Activated T-cell treated with anti-CD3 and anti-CD28 coated beads, Interleukin-2, amount 50 U/mL, for 4 hours (primary cell): ENCODE results near the gene ARHGEF19. TPM values are rescaled to one million over a fixed set of nuclear protein-coding genes. Genes with fewer than 3 reads are reported as not detected.
"Not testable (repeated sequence)": the region's sequence is repeated elsewhere in the genome, so short reads cannot be mapped to it uniquely, and the experiment has no call there.

Source experiments
- ATAC-seq, 2 donors: fragments of 200-7000 bp; cut with Tn5 transposase; one replicate each; pipeline ENCODE4 v1.10.0; 2021
- DNase-seq: peaks from one replicate; pipeline ENCODE4 v3.0.0-alpha.2; 2020
- H3K27me3 Mint-ChIP-seq: one replicate; pipeline ENCODE4 v1.8.0; 2021; ENCODE audit warnings: low read depth, mixed read lengths
- H3K36me3 Mint-ChIP-seq: one replicate; pipeline ENCODE4 v1.8.0; 2022; ENCODE audit warnings: mixed read lengths; ENCODE audit not compliant: insufficient read depth
- H3K4me1 Mint-ChIP-seq: one replicate; pipeline ENCODE4 v1.8.0; 2021; ENCODE audit warnings: low read depth, mixed read lengths
- H3K4me3 Mint-ChIP-seq: one replicate; pipeline ENCODE4 v1.8.0; 2021; ENCODE audit warnings: mild to moderate bottlenecking, moderate library complexity, mixed read lengths
- H3K9me3 Mint-ChIP-seq: one replicate; pipeline ENCODE4 v1.8.0; 2021; ENCODE audit warnings: mixed read lengths
- total RNA-seq, 3 donors: library from RNA; stranded (reverse); gene quantifications; one replicate each; pipeline ENCODE4 v1.2.1, GENCODE V29; 2021

Gene ARHGEF19
- total RNA-seq, 3 donors from 2014 or later = 10.6 to 16.6 (median 11.1) TPM

- Mint-ChIP-seq H3K4me3 (no peak overlapping the region), H3K9me3 (no peaks in the 10 kb centered on the region), H3K27me3 (no peaks in the 10 kb centered on the region), H3K36me3 (peaks cover 21% of the 10 kb centered on the region), H3K4me1 (peaks cover 18% of the 10 kb centered on the region)
- ATAC-seq (peak in 1 of 2 donors; percentile 58), DNase-seq (no peak)
Measured at GRCh38 chr1:16248603-16249516, 36.4 kb upstream of the ARHGEF19 start.

- Mint-ChIP-seq H3K36me3 (peaks cover 18% of the 10 kb centered on the region), H3K9me3 (no peaks in the 10 kb centered on the region), H3K4me1 (peaks cover 18% of the 10 kb centered on the region), H3K27me3 (no peaks in the 10 kb centered on the region), H3K4me3 (no peak overlapping the region)
- DNase-seq (no peak), ATAC-seq (no peak)
Measured at GRCh38 chr1:16248007-16248436, 35.6 kb upstream of the ARHGEF19 start.

DNA sequence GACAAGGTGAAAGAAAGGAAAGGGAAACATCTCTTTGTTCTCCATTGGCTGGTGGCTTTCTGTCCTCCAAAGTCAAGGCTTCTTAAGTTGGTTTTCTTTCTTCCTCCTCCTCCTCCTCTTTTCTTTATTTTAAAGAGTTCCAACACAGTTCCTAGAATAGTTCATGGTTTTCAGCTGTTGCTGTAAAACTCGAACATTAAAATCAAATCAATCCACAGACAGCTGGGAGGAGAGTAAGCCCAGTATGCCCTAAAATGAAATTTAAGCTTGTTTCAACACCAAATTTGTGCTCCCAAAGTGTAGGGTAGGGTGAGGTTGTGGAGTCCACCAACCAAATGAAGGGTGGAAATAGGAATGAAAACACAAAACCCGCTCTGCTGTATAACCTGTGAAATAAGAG lies 35.0 kb upstream of the ARHGEF19 start:
- Mint-ChIP-seq H3K4me3 (no peak overlapping the region), H3K9me3 (no peaks in the 10 kb centered on the region), H3K36me3 (peaks cover 15% of the 10 kb centered on the region), H3K4me1 (peaks cover 18% of the 10 kb centered on the region), H3K27me3 (no peaks in the 10 kb centered on the region)
- DNase-seq (no peak), ATAC-seq (no peak)

DNA sequence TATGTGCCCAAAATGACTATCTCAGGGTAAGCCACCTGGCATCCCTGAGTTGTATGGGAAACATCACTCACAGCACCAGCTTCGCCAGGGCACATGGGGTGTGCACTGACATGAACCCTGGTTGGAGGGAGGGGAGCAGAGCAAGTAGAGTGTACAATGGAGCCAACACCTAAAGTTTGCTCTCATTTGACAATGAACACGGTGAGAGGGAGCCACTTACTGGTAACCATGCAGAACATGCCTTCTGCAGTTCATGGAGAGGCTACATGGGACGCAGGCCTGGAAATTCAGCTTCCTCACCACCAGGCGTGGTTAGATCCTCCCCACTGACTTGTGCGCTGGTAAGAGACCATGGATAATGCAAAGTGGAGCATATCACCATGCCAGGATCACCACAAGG lies 34.5 kb upstream of the ARHGEF19 start:
- H3K4me3 Mint-ChIP-seq = no peak overlapping the region
- no peak for ATAC-seq

DNA sequence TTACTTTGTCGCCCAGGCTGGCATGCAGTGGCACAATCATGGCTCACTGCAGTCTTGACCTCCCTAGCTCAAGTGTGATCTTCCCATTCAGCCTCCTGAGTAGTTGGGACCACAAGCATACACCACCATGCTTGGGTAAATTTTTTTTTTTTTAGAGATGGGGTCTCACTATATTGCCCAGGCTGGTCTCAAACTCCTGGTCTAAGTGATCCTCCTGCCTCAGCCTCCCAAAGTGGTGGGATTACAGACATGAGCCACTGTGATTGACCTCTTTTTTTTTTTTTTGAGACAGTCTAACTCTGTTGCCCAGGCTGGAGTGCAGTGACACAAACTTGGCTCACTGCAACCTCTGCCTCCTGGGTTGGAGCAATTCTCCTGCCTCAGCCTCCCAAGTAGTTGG lies 33.8 kb upstream of the ARHGEF19 start:
- H3K27me3 Mint-ChIP-seq, H3K4me3 Mint-ChIP-seq: not testable (repeated sequence)

More for the DNA sequence above, 34.5 kb upstream of the ARHGEF19 start:
- peaks cover 18% of the 10 kb centered on the region for H3K4me1 Mint-ChIP-seq
- H3K36me3 Mint-ChIP-seq = peaks cover 12% of the 10 kb centered on the region
- H3K27me3 Mint-ChIP-seq = no peaks in the 10 kb centered on the region
- no peak for DNase-seq
- H3K9me3 Mint-ChIP-seq = no peaks in the 10 kb centered on the region

GRCh38 chr1:16245476-16246196 lies 33.2 kb upstream of the ARHGEF19 start:
- H3K4me1 Mint-ChIP-seq = peaks cover 18% of the 10 kb centered on the region
- no peak overlapping the region for H3K4me3 Mint-ChIP-seq
- H3K27me3 Mint-ChIP-seq = no peaks in the 10 kb centered on the region
- no peak for ATAC-seq
- no peaks in the 10 kb centered on the region for H3K9me3 Mint-ChIP-seq
- no peak for DNase-seq
- peaks cover 5% of the 10 kb centered on the region for H3K36me3 Mint-ChIP-seq

More for the DNA sequence above, 33.8 kb upstream of the ARHGEF19 start:
- not testable (repeated sequence) for ATAC-seq, H3K36me3 Mint-ChIP-seq, DNase-seq, H3K9me3 Mint-ChIP-seq
- H3K4me1 Mint-ChIP-seq = peaks cover 18% of the 10 kb centered on the region

- no peak for ATAC-seq
Measured at GRCh38 chr1:16244650-16245285, 32.3 kb upstream of the ARHGEF19 start.

GRCh38 chr1:16243936-16244649 lies 31.6 kb upstream of the ARHGEF19 start:
- DNase-seq (peak; percentile 72), ATAC-seq (peak; percentile 73 to 88)
- no peaks in the 10 kb centered on the region for H3K9me3 Mint-ChIP-seq
- peaks cover 5% of the 10 kb centered on the region for H3K36me3 Mint-ChIP-seq
- H3K27me3 Mint-ChIP-seq = no peaks in the 10 kb centered on the region
- peaks cover 10% of the 10 kb centered on the region for H3K4me1 Mint-ChIP-seq
- no peak overlapping the region for H3K4me3 Mint-ChIP-seq

More at GRCh38 chr1:16244650-16245285, 32.3 kb upstream of the ARHGEF19 start:
- Mint-ChIP-seq H3K4me1 (peaks cover 17% of the 10 kb centered on the region), H3K36me3 (peaks cover 5% of the 10 kb centered on the region), H3K9me3 (no peaks in the 10 kb centered on the region), H3K4me3 (no peak overlapping the region), H3K27me3 (no peaks in the 10 kb centered on the region)
- DNase-seq = no peak

- Mint-ChIP-seq H3K4me1 (peaks cover 4% of the 10 kb centered on the region), H3K27me3 (no peaks in the 10 kb centered on the region), H3K4me3 (no peak overlapping the region), H3K9me3 (no peaks in the 10 kb centered on the region), H3K36me3 (peaks cover 5% of the 10 kb centered on the region)
- ATAC-seq (no peak), DNase-seq (no peak)
Measured at GRCh38 chr1:16243215-16243610, 30.8 kb upstream of the ARHGEF19 start.

GRCh38 chr1:16242556-16243214 lies 30.2 kb upstream of the ARHGEF19 start:
- no peak for ATAC-seq
- peaks cover 5% of the 10 kb centered on the region for H3K36me3 Mint-ChIP-seq
- H3K4me1 Mint-ChIP-seq = peaks cover 8% of the 10 kb centered on the region
- no peak for DNase-seq
- H3K27me3 Mint-ChIP-seq = no peaks in the 10 kb centered on the region
- H3K4me3 Mint-ChIP-seq = no peak overlapping the region
- H3K9me3 Mint-ChIP-seq = no peaks in the 10 kb centered on the region

GRCh38 chr1:16241221-16241708 lies 28.8 kb upstream of the ARHGEF19 start:
- Mint-ChIP-seq H3K4me3 (no peak overlapping the region), H3K4me1 (peaks cover 17% of the 10 kb centered on the region), H3K36me3 (no peaks in the 10 kb centered on the region), H3K27me3 (no peaks in the 10 kb centered on the region), H3K9me3 (no peaks in the 10 kb centered on the region)
- ATAC-seq (no peak), DNase-seq (no peak)

GRCh38 chr1:16239972-16240491 lies 27.6 kb upstream of the ARHGEF19 start:
- DNase-seq (no peak), ATAC-seq (no peak)
- Mint-ChIP-seq H3K27me3 (no peaks in the 10 kb centered on the region), H3K36me3 (no peaks in the 10 kb centered on the region), H3K4me1 (peaks cover 25% of the 10 kb centered on the region), H3K4me3 (no peak overlapping the region), H3K9me3 (no peaks in the 10 kb centered on the region)

GRCh38 chr1:16237343-16237830 lies 24.9 kb upstream of the ARHGEF19 start:
- ATAC-seq (no peak), DNase-seq (no peak)
- Mint-ChIP-seq H3K27me3 (no peaks in the 10 kb centered on the region), H3K9me3 (no peaks in the 10 kb centered on the region), H3K4me3 (peak overlapping the region; percentile 86), H3K4me1 (peaks cover 23% of the 10 kb centered on the region), H3K36me3 (peaks cover 4% of the 10 kb centered on the region)
